ENCODE measurements around the gene COPE. TPM values are rescaled to one million over a fixed set of nuclear protein-coding genes. Genes with fewer than 3 reads are reported as not detected.

The COPE gene
- total RNA-seq, 1 experiment from 2014 or later: 386 TPM

DNA sequence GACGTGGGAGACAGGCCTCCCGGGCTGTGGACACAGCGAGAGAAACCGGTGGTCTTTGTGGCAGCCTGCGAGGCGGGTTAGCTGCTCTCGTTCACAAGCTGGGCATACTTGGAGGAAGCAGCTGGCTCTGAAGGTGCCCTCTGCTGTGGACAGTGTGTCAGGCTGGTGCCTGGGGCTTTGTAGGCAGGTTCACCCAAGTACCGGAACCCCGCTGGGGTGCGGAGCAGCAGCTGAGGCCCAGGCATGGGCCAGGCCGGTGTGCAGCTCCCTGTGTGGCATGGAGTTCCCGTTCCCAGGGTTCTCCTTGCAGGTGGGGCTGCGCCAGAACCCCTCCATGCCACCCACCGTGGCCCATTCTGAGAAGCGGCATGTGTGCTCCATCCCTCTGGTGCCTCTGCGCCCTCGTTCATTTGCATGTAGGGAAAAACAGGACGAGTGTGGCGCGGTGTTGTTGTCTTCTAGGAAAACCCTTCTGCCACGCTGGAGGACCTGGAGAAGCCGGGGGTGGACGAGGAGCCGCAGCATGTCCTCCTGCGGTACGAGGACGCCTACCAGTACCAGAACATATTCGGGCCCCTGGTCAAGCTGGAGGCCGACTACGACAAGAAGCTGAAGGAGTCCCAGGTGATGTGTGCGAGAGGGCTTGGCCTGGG, 67.4 kb downstream of the COPE start:
- no peak for DNase-seq (ENCODE audit: low spot score)

DNA sequence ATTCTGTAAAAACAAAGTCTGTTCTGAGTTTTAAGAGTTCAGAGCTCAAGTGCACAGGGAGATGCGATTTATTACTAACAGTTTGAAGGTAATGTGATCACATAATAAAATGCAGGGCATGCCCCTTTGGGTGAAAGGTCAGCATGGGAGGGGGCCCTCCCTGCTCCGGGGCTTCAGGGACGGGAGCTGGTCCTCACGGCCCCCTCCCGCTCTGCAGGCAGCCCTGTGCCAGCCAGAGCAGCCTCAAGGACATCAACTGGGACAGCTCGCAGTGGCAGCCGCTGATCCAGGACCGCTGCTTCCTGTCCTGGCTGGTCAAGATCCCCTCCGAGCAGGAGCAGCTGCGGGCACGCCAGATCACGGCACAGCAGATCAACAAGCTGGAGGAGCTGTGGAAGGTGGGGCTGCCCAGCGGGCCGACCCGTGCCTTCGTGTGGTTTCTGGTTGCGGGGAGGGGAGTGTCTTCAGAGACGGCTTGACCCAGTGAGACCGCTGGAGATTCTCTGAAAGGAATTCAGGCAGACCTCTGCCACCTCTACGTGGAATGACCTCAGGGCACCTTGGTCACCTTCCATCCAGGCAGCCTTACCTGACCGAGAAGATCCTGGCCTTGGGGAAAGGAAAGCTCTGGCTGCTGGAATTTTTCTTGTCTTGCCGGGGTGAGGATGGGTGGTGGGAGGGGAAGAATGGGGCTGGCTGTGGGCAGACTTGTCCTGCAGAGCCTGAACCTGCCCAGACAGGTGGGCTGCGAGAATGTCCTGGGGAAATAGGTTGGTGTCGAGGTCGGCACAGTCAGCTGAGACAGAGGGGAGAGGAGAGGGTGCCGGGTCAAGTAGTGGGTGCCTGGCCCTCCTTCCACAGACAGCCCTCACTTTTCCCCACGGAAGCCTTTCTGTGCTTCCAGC, 68.5 kb downstream of the COPE start:
- no peak for DNase-seq (ENCODE audit: low spot score)

DNA sequence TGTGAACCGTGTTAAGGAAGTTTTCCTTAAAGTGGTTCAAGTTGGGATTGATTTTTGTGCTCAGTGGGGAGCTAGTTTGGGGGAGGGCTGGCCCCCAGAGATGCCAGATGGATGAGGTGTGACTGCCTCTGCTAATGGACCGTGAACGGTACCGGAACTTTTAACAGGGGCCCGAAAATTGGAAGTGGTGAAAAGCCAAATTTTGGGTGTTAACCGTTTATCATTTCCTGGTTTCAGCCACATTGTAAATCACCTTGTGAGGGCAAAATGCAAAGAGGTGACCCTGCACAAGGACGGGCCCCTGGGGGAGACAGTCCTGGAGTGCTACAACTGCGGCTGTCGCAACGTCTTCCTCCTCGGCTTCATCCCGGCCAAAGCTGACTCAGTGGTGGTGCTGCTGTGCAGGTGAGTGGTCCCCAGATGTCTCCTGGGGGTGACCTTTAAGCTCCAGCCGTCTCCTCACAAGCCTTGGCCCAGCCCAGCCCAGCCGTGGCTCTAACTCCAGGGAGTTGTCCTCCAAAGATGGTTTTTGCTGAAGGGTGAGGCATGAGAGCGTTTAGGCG, 69.3 kb downstream of the COPE start:
- DNase-seq (ENCODE audit: low spot score): no peak

Other genes with a start within 250 kb of the COPE start
- 2.3 and 2.6 TPM in 2 replicates for gene CRTC1, start 235.7 kb downstream of the COPE start, total RNA-seq (2014; rRNA removed; shearing (Covaris generic))
- gene COMP, start 128.1 kb downstream of the COPE start, total RNA-seq (2014; rRNA removed; shearing (Covaris generic)): 0.08 TPM in 1 of 2 replicates, not detected in the other
- 33.8 and 46.2 TPM in 2 replicates for gene UPF1, start 87.4 kb downstream of the COPE start, total RNA-seq (2014; rRNA removed; shearing (Covaris generic))
- 1.0 TPM in 1 of 2 replicates, not detected in the other for gene CERS1, start 23.2 kb downstream of the COPE start, total RNA-seq (2014; rRNA removed; shearing (Covaris generic))
- gene DDX49, start 328 bp upstream of the COPE start, total RNA-seq (2014; rRNA removed; shearing (Covaris generic)): 68.6 and 70.9 TPM in 2 replicates
- 32.5 and 47.3 TPM in 2 replicates for gene HOMER3, start 21.8 kb upstream of the COPE start, total RNA-seq (2014; rRNA removed; shearing (Covaris generic))
- 21.7 and 25.2 TPM in 2 replicates for gene SUGP2, start 114.1 kb upstream of the COPE start, total RNA-seq (2014; rRNA removed; shearing (Covaris generic))
- gene ARMC6, start 114.2 kb upstream of the COPE start, total RNA-seq (2014; rRNA removed; shearing (Covaris generic)): 57.7 and 62.0 TPM in 2 replicates
- gene SLC25A42, start 144.6 kb upstream of the COPE start, total RNA-seq (2014; rRNA removed; shearing (Covaris generic)): 4.2 and 6.3 TPM in 2 replicates
- gene TMEM161A, start 219.1 kb upstream of the COPE start, total RNA-seq (2014; rRNA removed; shearing (Covaris generic)): 21.8 and 26.2 TPM in 2 replicates